ENCODE data around the gene KHDRBS1. TPM values are rescaled to one million over a fixed set of nuclear protein-coding genes. Genes with fewer than 3 reads are reported as not detected.
"Not testable (repeated sequence)": the region's sequence is repeated elsewhere in the genome, so short reads cannot be mapped to it uniquely, and the experiment has no call there.

Gene KHDRBS1
- polyA plus RNA-seq, 1 donor from 2014 or later = 214 TPM

- Histone ChIP-seq H3K36me3 (ENCODE audit: insufficient read depth, low read length) (no peaks in the 10 kb centered on the region), H3F3A (ENCODE audit: insufficient read depth, low read length, poor library complexity, severe bottlenecking) (no peaks in the 10 kb centered on the region), H3K27ac (ENCODE audit: low read length) (no peak overlapping the region), H2AFZ (ENCODE audit: low read depth, low read length) (no peak overlapping the region), H3K4me3 (ENCODE audit: low read length) (no peak overlapping the region), H3K79me2 (replicated peaks; ENCODE audit: insufficient read depth, low read length) (no peaks in the 10 kb centered on the region), H3K4me2 (ENCODE audit: low read length) (no peak overlapping the region), H3K9me2 (ENCODE audit: insufficient read depth, low read length) (no peaks in the 10 kb centered on the region), H3K9ac (ENCODE audit: low read length) (no peak overlapping the region), H3K27me3 (ENCODE audit: insufficient read depth, low read depth, low read length) (no peaks in the 10 kb centered on the region), H4K20me1 (ENCODE audit: insufficient read depth) (no peaks in the 10 kb centered on the region), H3K9me3 (ENCODE audit: low read length) (no peaks in the 10 kb centered on the region)
- TF ChIP-seq MXI1 (conservative IDR thresholded peaks at IDR 0.05; ENCODE audit: poor library complexity, severe bottlenecking) (no peak), CTCF (IDR thresholded peaks at IDR 0.05; ENCODE audit: poor library complexity, severe bottlenecking) (no peak), TAF1 (IDR thresholded peaks at IDR 0.05; ENCODE audit: low read depth) (no peak), POLR2AphosphoS5 (IDR thresholded peaks at IDR 0.05) (no peak), RAD21 (conservative IDR thresholded peaks at IDR 0.05) (no peak), REST (IDR thresholded peaks at IDR 0.05; ENCODE audit: borderline replicate concordance) (no peak), EZH2 (IDR thresholded peaks at IDR 0.05; ENCODE audit: borderline replicate concordance, insufficient read depth, low read length, poor library complexity, severe bottlenecking) (no peak), SMC3 (conservative IDR thresholded peaks at IDR 0.05; ENCODE audit: poor library complexity) (no peak)
These were observed 11.8 kb upstream of the KHDRBS1 start for GRCh38 chr1:32001863-32002262.

- H3K9ac ChIP-seq (ENCODE audit: low read length); H3K27ac ChIP-seq (ENCODE audit: low read length); H3K4me2 ChIP-seq (ENCODE audit: low read length); H4K20me1 ChIP-seq (ENCODE audit: insufficient read depth); H3K27me3 ChIP-seq (ENCODE audit: insufficient read depth, low read depth, low read length); H3K9me3 ChIP-seq (ENCODE audit: low read length); H2AFZ ChIP-seq (ENCODE audit: low read depth, low read length); H3K9me2 ChIP-seq (ENCODE audit: insufficient read depth, low read length); H3K4me3 ChIP-seq (ENCODE audit: low read length); H3K79me2 ChIP-seq (replicated peaks; ENCODE audit: insufficient read depth, low read length); H3F3A ChIP-seq (ENCODE audit: insufficient read depth, low read length, poor library complexity, severe bottlenecking); H3K36me3 ChIP-seq (ENCODE audit: insufficient read depth, low read length): not testable (repeated sequence)
These were observed 11.4 kb upstream of the KHDRBS1 start for GRCh38 chr1:32002285-32002684.

GRCh38 chr1:32005522-32005921, 8.1 kb upstream of the KHDRBS1 start:
- no peak overlapping the region for H3K4me3 ChIP-seq (ENCODE audit: low read length)
- H3K9ac ChIP-seq (ENCODE audit: low read length) = no peak overlapping the region
- no peak overlapping the region for H3K4me2 ChIP-seq (ENCODE audit: low read length)
- no peak overlapping the region for H3K27ac ChIP-seq (ENCODE audit: low read length)
- no peaks in the 10 kb centered on the region for H3K79me2 ChIP-seq (replicated peaks; ENCODE audit: insufficient read depth, low read length)
- H2AFZ ChIP-seq (ENCODE audit: low read depth, low read length) = no peak overlapping the region
- H3K36me3 ChIP-seq (ENCODE audit: insufficient read depth, low read length) = no peaks in the 10 kb centered on the region
- no peaks in the 10 kb centered on the region for H4K20me1 ChIP-seq (ENCODE audit: insufficient read depth)
- no peaks in the 10 kb centered on the region for H3K27me3 ChIP-seq (ENCODE audit: insufficient read depth, low read depth, low read length)
- TF ChIP-seq RAD21 (conservative IDR thresholded peaks at IDR 0.05) (no peak), REST (IDR thresholded peaks at IDR 0.05; ENCODE audit: borderline replicate concordance) (no peak), EZH2 (IDR thresholded peaks at IDR 0.05; ENCODE audit: borderline replicate concordance, insufficient read depth, low read length, poor library complexity, severe bottlenecking) (no peak), EP300 (conservative IDR thresholded peaks at IDR 0.05; ENCODE audit: poor library complexity, severe bottlenecking) (no peak), TAF1 (IDR thresholded peaks at IDR 0.05; ENCODE audit: low read depth) (no peak), SMC3 (conservative IDR thresholded peaks at IDR 0.05; ENCODE audit: poor library complexity) (no peak), CTCF (IDR thresholded peaks at IDR 0.05; ENCODE audit: poor library complexity, severe bottlenecking) (no peak), MXI1 (conservative IDR thresholded peaks at IDR 0.05; ENCODE audit: poor library complexity, severe bottlenecking) (no peak)
- no peaks in the 10 kb centered on the region for H3K9me2 ChIP-seq (ENCODE audit: insufficient read depth, low read length)
- H3F3A ChIP-seq (ENCODE audit: insufficient read depth, low read length, poor library complexity, severe bottlenecking) = no peaks in the 10 kb centered on the region
- H3K9me3 ChIP-seq (ENCODE audit: low read length) = no peaks in the 10 kb centered on the region

Measured in neural cell (in vitro differentiated cells).